Measurements from ENCODE around the gene CLTCL1. TPM values are rescaled to one million over a fixed set of nuclear protein-coding genes. Genes with fewer than 3 reads are reported as not detected.

Gene CLTCL1
- total and polyA plus RNA-seq, 2 donors (not counting 1 experiment from before 2014, with no cell fraction given), result 1.0 to 5.5 TPM

DNA sequence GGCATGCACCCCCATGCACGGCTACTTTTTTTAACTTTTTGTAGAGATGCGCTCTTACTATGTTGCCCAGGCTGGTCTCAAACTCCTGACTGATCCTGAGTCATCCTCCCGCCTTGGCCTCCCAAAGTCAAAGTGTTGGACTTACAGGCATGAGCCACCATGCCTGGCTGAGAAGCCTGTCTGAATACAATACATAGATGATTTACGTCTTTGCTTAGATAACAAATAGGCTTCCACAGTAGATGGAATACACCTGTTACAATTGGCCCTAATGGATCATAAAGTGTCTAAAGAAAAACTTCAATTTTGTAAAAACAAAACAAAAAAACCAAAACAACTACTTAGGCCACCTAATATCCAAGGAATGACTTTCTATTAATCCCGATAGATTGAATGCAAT is 13.0 kb upstream of the CLTCL1 start:
- Histone ChIP-seq H3K79me2 (ENCODE audit: control insufficient read depth, insufficient read depth, low read length) (no peaks in the 10 kb centered on the region), H3K4me3 (ENCODE audit: control extremely low read depth in 1 of 5, extremely low read depth in 1 of 5, insufficient read depth in 1 of 5, low read depth in 2 of 5, low read length in 4 of 5) (no peak overlapping the region), H3K4me2 (replicated peaks; ENCODE audit: low read depth, low read length, poor library complexity, severe bottlenecking) (no peak overlapping the region), H3K36me3 (replicated peaks in 1 of 2; ENCODE audit: control extremely low read depth in 1 of 2, control insufficient read depth in 1 of 2, extremely low read depth in 1 of 2, insufficient read depth in 2 of 2, low read length in 1 of 2) (no peaks in the 10 kb centered on the region), H2AFZ (ENCODE audit: insufficient read depth, low read depth, low read length, poor library complexity, severe bottlenecking) (no peak overlapping the region), H3K9ac (ENCODE audit: low read length) (no peak overlapping the region), H4K20me1 (ENCODE audit: control insufficient read depth, insufficient read depth, low read length, poor library complexity, severe bottlenecking) (no peaks in the 10 kb centered on the region), H3K4me1 (ENCODE audit: control insufficient read depth in 2 of 2, insufficient read depth in 2 of 2, low read length in 2 of 2) (no peaks in the 10 kb centered on the region), H3K27ac (ENCODE audit: low read length in 2 of 2) (no peak overlapping the region), H3K27me3 (replicated peaks in 1 of 4; ENCODE audit: control extremely low read depth in 1 of 4, control insufficient read depth in 3 of 4, insufficient read depth in 4 of 4, low read length in 3 of 4) (no peaks in the 10 kb centered on the region), H3K9me3 (ENCODE audit: control extremely low read depth in 1 of 3, control insufficient read depth in 2 of 3, insufficient read depth in 1 of 3, low read length in 2 of 3) (peaks cover 0 to 3% (median 0%) of the 10 kb centered on the region in 3 donors)
- intact Hi-C loops (cut with micrococcal nuclease), result no loop called here
- no peak for ATAC-seq (ENCODE audit: low read depth)
- H3K27me3 Mint-ChIP-seq, result no peaks in the 10 kb centered on the region
- CTCF ChIA-PET, result interaction anchor here (0.7 kb wide), 2 partner anchors 60 to 1705 kb away, joined by 3 to 4 read pairs; no protein-coding TSS in a partner anchor
- 97% methylated on average over 3 of the region's 5 CpGs for WGBS (ENCODE audit: insufficient coverage)
- POLR2A ChIA-PET, result no interaction called here
- no peak overlapping the region for H3K4me3 Mint-ChIP-seq
- no peaks in the 10 kb centered on the region for H3K4me1 Mint-ChIP-seq
- no peak for TF ChIP-seq EZH2 (IDR thresholded peaks at IDR 0.05; ENCODE audit: borderline replicate concordance, insufficient read depth, low read depth, low read length, poor library complexity, severe bottlenecking)
- TF ChIP-seq, protein P1, sequence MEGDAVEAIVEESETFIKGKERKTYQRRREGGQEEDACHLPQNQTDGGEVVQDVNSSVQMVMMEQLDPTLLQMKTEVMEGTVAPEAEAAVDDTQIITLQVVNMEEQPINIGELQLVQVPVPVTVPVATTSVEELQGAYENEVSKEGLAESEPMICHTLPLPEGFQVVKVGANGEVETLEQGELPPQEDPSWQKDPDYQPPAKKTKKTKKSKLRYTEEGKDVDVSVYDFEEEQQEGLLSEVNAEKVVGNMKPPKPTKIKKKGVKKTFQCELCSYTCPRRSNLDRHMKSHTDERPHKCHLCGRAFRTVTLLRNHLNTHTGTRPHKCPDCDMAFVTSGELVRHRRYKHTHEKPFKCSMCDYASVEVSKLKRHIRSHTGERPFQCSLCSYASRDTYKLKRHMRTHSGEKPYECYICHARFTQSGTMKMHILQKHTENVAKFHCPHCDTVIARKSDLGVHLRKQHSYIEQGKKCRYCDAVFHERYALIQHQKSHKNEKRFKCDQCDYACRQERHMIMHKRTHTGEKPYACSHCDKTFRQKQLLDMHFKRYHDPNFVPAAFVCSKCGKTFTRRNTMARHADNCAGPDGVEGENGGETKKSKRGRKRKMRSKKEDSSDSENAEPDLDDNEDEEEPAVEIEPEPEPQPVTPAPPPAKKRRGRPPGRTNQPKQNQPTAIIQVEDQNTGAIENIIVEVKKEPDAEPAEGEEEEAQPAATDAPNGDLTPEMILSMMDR (IDR thresholded peaks at IDR 0.05), result no peak
- no peaks in the 10 kb centered on the region for H3K9me3 Mint-ChIP-seq (ENCODE audit: insufficient read depth)
- no peak overlapping the region for H3K27ac Mint-ChIP-seq
- DNase-seq, result no peak

DNA sequence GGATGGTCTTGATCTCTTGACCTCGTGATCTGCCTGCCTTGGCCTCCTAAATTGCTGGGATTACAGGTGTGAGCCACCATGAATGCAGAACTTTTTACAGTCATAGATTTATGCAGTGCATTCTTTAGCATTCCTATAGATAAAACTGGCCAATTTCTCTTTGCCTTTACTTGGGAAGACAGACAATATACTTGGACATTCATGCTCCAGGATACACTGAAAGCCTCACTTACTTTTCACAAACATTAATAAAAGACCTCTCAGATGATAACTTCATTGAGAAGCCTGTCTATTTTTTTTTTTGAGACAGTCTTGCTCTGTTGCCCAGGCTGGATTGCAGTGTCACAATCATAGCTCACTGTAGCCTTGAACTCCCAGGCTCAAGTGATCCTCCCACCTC is 12.3 kb upstream of the CLTCL1 start:
- Histone ChIP-seq H3K4me3 (ENCODE audit: control extremely low read depth in 1 of 5, extremely low read depth in 1 of 5, insufficient read depth in 1 of 5, low read depth in 2 of 5, low read length in 4 of 5) (no peak overlapping the region), H2AFZ (ENCODE audit: insufficient read depth, low read depth, low read length, poor library complexity, severe bottlenecking) (no peak overlapping the region), H3K4me2 (replicated peaks; ENCODE audit: low read depth, low read length, poor library complexity, severe bottlenecking) (no peak overlapping the region), H3K9ac (ENCODE audit: low read length) (no peak overlapping the region), H3K27ac (ENCODE audit: low read length in 2 of 2) (no peak overlapping the region), H3K9me3 (ENCODE audit: control extremely low read depth in 1 of 3, control insufficient read depth in 2 of 3, insufficient read depth in 1 of 3, low read length in 2 of 3) (peaks cover 0 to 3% (median 0%) of the 10 kb centered on the region in 3 donors), H3K4me1 (ENCODE audit: control insufficient read depth in 2 of 2, insufficient read depth in 2 of 2, low read length in 2 of 2) (no peaks in the 10 kb centered on the region), H3K79me2 (ENCODE audit: control insufficient read depth, insufficient read depth, low read length) (no peaks in the 10 kb centered on the region), H3K27me3 (replicated peaks in 1 of 4; ENCODE audit: control extremely low read depth in 1 of 4, control insufficient read depth in 3 of 4, insufficient read depth in 4 of 4, low read length in 3 of 4) (no peaks in the 10 kb centered on the region), H3K36me3 (replicated peaks in 1 of 2; ENCODE audit: control extremely low read depth in 1 of 2, control insufficient read depth in 1 of 2, extremely low read depth in 1 of 2, insufficient read depth in 2 of 2, low read length in 1 of 2) (no peaks in the 10 kb centered on the region), H4K20me1 (ENCODE audit: control insufficient read depth, insufficient read depth, low read length, poor library complexity, severe bottlenecking) (no peaks in the 10 kb centered on the region)
- Mint-ChIP-seq H3K4me1 (no peaks in the 10 kb centered on the region), H3K27ac (no peak overlapping the region), H3K4me3 (no peak overlapping the region), H3K9me3 (ENCODE audit: insufficient read depth) (no peaks in the 10 kb centered on the region), H3K27me3 (no peaks in the 10 kb centered on the region)
- DNase-seq (no peak), ATAC-seq (ENCODE audit: low read depth) (no peak)
- ChIA-PET CTCF (no interaction called here), POLR2A (no interaction called here)
- WGBS (ENCODE audit: insufficient coverage), result 83% methylated on average over 1 of the region's 1 CpG
- TF ChIP-seq, protein P1 (IDR thresholded peaks at IDR 0.05), result no peak
- TF ChIP-seq EZH2 (IDR thresholded peaks at IDR 0.05; ENCODE audit: borderline replicate concordance, insufficient read depth, low read depth, low read length, poor library complexity, severe bottlenecking), result no peak
- intact Hi-C loops (cut with micrococcal nuclease), result no loop called here

All from B cell (primary cell).